C4-2B (cell line): Measurements from ENCODE around the gene CELF3.

Experiments
- H3K27ac ChIP-seq: fragments of 450-650 bp; 2 replicates; pipeline ENCODE4 v1.5.1; 2017
- CTCF ChIP-seq: fragments of 450-650 bp; conservative IDR thresholded peaks from 2 replicates; pipeline ENCODE4 v1.5.1; 2017; ENCODE audit warnings: mild to moderate bottlenecking
- ZFX ChIP-seq: fragments of 450-650 bp; IDR thresholded peaks from 2 replicates; pipeline ENCODE4 v1.6.1; 2017

CELF3 gene

GRCh38 chr1:151728151-151729054 lies 11.8 kb upstream of the CELF3 start:
- TF ChIP-seq ZFX, result no peak
- TF ChIP-seq CTCF, result no peak
- no peak overlapping the region for H3K27ac ChIP-seq

- TF ChIP-seq ZFX, result no peak
- no peak for TF ChIP-seq CTCF
- H3K27ac ChIP-seq, result no peak overlapping the region
These were observed 7.2 kb upstream of the CELF3 start for GRCh38 chr1:151723726-151724370.

GRCh38 chr1:151721788-151722510 lies 5.3 kb upstream of the CELF3 start:
- TF ChIP-seq ZFX (no peak), CTCF (no peak)
- no peak overlapping the region for H3K27ac ChIP-seq

- no peak within 1 kb of the TSS for H3K27ac ChIP-seq
- TF ChIP-seq CTCF (no peak), ZFX (no peak)
These were observed 4.6 kb upstream of the CELF3 start, which contains the start of gene RIIAD1 for GRCh38 chr1:151720974-151721787. Gene RIIAD1, plus strand, starts transcription at chr1:151721522. Its CDS starts 15 bp downstream, at chr1:151721537.

- TF ChIP-seq CTCF, result no peak
- no peak for TF ChIP-seq ZFX
- H3K27ac ChIP-seq, result no peak overlapping the region
These were observed 4.0 kb upstream of the CELF3 start for GRCh38 chr1:151720554-151720953.

- no peak overlapping the region for H3K27ac ChIP-seq
- no peak for TF ChIP-seq ZFX
- no peak for TF ChIP-seq CTCF
These were observed 3.5 kb upstream of the CELF3 start for GRCh38 chr1:151720125-151720524.
